HPDE6-E6E7 (cell line): Measurements from ENCODE around the gene NPTXR.
A peak's percentile ranks its signal among the peaks of the same experiment; 100 is the strongest.
"Not testable (repeated sequence)": the region's sequence is repeated elsewhere in the genome, so short reads cannot be mapped to it uniquely, and the experiment has no call there.

Source experiments
- DNase-seq: peaks from one replicate; pipeline ENCODE4 v3.0.0; 2011; ENCODE audit warnings: missing footprints; ENCODE audit errors: extremely low spot score

The NPTXR gene

DNA sequence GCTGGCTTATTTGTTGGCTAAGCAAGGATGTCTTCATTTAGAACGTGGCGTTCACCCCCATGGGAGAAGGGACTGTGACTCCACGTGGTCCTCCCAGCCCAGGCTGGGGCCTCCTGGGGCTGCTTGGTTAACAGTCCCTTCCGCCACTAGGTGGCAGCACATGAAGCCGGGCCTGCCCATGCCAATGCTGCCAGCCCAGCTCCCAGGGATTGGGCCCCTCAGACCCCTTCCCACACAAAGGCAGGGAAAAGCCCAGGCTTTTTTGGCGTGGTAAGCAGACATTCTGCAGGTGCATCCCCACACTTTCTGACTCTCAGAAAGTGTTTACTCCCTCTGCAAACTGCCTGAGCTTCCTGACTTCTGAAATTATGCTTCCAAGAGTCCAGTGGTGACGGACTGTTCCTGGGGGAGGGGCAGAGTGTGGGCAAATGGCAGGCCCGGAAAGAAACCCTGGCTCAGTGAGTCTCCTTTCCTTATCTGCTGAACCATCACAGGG, 25.1 kb upstream of the NPTXR start:
- DNase-seq, result peak; percentile 61

DNA sequence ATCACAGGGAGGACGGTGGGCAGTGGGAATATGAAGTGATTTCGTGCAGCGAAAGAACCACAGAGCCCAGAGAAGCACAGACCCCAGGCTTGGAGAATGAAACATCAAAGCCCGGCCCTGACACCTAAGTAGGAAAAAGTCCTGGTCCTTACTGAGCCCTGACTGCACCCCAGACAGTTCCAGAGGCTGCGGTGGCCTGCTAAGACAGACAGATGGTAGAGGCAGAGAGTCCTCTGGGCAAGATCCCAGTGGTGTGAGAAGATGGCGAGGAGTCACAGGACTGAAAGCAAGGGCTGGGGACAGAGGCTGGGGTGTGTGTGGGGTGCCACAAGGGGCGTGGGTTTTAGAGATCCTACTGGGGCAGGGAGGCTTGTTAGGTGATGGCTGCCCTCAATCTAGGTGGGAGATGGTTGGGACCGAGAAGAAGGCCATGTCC, 24.5 kb upstream of the NPTXR start:
- no peak for DNase-seq

GRCh38 chr22:38867471-38868285, 23.9 kb upstream of the NPTXR start:
- DNase-seq, result no peak

- no peak for DNase-seq
Measured at GRCh38 chr22:38867124-38867455, 23.3 kb upstream of the NPTXR start.

GRCh38 chr22:38866399-38867123, 22.7 kb upstream of the NPTXR start:
- DNase-seq, result no peak

- DNase-seq, result no peak
Measured at GRCh38 chr22:38866024-38866398, 22.2 kb upstream of the NPTXR start.

GRCh38 chr22:38865201-38866023, 21.6 kb upstream of the NPTXR start:
- no peak for DNase-seq

GRCh38 chr22:38864361-38865191, 20.7 kb upstream of the NPTXR start:
- DNase-seq, result no peak

DNA sequence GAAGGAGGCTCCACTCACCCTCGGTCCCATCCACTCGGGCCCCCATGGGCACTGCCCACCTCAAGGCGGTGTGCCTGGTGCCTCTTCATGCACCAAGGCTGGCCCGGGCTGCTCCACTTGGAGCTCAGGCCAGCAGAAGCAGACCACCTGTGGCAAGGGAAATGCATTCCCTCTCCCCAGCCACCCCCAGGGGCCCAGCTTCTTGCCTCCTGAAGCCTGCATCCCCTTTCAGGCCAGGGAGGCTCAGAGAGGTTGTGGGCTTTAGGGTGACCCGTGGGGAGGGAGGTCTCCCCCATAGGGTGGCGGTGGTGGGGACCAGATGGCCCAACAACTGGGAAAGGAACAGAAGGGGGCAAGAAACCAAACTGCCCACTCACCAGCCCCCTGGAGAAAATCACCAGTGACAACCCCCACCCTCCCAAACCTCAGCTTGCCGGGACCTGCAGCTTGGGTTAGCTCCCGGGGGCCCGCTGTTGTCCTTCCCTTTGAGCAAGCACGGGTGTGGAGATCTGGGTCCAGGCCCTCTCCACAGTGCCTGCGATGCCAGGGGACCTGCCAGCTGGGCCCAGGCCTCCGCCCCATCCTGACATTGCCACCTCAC, 19.8 kb upstream of the NPTXR start:
- DNase-seq, result no peak

- DNase-seq, result no peak
Measured at GRCh38 chr22:38862375-38863329, 18.8 kb upstream of the NPTXR start.

DNA sequence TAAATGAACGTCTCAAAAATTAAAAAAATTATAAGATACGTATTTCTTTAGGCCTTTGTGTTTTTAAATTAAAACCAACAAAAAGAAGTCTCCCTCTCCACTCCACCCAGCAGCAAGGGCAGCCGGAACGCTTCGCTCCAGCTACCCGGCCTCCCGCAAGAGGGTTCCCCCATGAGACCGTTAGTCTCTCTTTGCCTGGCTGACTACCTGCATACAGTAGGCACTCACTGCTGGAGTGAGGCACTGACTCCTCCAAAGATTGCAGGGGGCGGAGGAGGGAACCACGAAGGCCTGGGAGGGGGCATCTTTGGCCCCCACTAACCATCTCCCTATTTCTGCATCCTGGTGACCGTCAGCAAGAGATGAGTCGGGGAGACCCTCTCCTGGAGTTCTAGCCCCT, 18.1 kb upstream of the NPTXR start:
- no peak for DNase-seq

GRCh38 chr22:38861170-38861876, 17.5 kb upstream of the NPTXR start:
- DNase-seq, result no peak

DNA sequence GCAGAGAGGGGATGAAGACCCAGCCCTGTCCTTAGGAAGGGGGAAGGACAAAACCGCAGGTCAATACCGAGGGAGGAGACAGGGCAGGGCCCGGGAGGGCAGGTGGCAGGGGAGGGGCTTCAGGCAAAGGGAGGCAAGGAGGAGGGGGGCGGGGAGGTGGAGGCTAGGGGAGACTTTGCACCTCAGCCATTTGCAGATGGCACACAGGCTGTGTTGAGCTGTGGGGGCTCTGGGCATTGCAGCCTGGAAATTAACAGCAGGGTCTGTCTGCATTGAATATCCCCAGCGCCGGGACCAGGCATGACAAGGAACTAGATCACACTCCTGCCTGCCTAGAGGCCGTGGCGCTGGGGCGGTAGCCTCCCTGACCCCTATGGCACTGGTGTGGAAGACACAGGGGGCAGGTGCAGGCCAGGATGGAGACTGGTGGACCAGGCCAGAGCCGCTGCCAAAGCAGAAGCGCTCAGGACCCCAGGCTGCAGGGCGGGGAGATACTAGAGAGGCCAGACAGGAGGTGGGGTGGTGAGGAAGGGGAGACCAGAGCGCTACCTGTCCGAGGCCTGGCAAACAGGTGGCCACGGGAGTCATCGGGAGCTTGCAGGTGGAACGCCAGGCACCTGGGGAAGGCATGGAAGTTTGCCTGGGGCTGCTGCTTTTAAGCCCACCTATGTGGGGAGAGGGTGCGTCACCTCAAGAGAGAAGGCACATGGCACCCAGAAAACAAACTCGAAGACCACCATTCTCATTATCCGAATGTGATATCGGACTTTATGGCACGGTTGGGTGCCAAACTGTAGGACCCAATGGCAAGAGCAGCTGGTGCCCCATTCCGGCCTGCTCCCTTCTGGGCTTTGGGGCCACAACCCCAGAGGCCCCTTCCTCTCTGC, 16.7 kb upstream of the NPTXR start:
- DNase-seq, result no peak

- DNase-seq, result no peak
Measured at GRCh38 chr22:38859581-38860282, 15.9 kb upstream of the NPTXR start.

GRCh38 chr22:38858492-38858891, 14.7 kb upstream of the NPTXR start:
- no peak for DNase-seq

DNA sequence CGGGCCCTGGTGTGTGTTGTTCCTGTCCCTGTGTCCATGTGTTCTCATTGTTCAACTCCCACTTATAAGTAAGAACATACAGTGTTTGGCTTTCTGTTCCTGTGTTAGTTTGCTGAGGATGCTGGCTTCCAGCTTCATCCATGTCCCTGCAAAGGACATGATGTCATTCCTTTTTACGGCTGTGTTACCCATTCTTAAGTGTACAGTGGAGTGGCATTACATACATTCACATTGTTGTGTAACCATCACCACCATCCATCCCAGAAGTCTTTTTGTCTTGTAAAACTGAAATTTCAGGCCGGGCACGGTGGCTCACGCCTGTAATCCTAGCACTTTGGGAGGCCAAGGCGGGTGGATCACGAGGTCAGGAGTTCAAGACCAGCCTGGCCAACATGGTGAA, 10.6 kb upstream of the NPTXR start:
- not testable (repeated sequence) for DNase-seq

DNA sequence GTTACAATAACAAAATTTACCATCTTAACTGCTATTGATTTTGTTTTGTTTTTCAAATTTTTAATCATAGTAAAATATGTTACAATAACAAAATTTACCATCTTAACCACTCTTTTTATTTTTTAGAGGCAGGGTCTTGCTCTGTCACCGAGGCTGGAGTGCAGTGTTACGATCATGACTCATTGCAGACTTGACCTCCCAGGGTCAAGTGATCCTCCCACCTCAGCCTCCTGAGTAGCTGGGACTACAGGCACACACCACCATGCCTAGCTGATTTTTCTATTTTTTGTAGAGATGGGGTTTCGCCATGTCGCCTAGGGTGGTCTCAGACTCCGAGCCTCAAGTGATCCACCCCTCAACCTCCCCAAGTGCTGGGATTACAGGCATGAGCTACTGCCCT, 10.1 kb upstream of the NPTXR start:
- not testable (repeated sequence) for DNase-seq
